HCT116 (cell line): ENCODE data around the gene TOMM40L. TPM values are rescaled to one million over a fixed set of nuclear protein-coding genes. Genes with fewer than 3 reads are reported as not detected.

Experiments
- ATAC-seq: fragments of 200-7000 bp; cut with Tn5 transposase; 2 replicates; pipeline ENCODE4 v1.9.1; 2020; ENCODE audit warnings: mild to moderate bottlenecking, moderate library complexity
- BruUV-seq: library from RNA; stranded (reverse); fragments of 400-500 nt; replicated peaks from 2 replicates; lab custom pipeline; 2021; lab: Mats Ljungman, UMichigan
- CTCF ChIA-PET: fragments of 300-600 bp; sonication (Branson Sonifier 250); formaldehyde crosslinking; loops from one replicate; lab custom pipeline; 2021; ENCODE audit warnings: antibody characterized with exemption; lab: Charles Lee
- POLR2A ChIA-PET: fragments of 300-600, 350-600 bp; sonication (Branson Sonifier 250); formaldehyde crosslinking; loops from one replicate; lab custom pipeline; 2021; ENCODE audit warnings: antibody characterized with exemption; lab: Charles Lee
- RAD21 ChIA-PET, 2 experiments: fragments of 300-600 bp; sonication (Branson Sonifier 250); formaldehyde crosslinking; loops; one replicate each; lab custom pipeline; 2023; ENCODE audit warnings: low total read pairs in 2 of 2; ENCODE audit not compliant: uncharacterized antibody in 2 of 2, unreplicated experiment in 2 of 2, low non-redundant PET in 1 of 2; lab: Charles Lee
- DNase-seq: peaks from one replicate; pipeline ENCODE4 v3.0.0-alpha.2; 2010; ENCODE audit warnings: low read depth, low spot score
- H2AFZ ChIP-seq: fragments of 200-600 bp; shearing (Covaris generic), sonication (generic); 2 replicates; pipeline ENCODE4 v1.6.1; 2017; ENCODE audit warnings: low read depth, mixed run types, mixed read lengths, antibody characterized with exemption, low read length; ENCODE audit not compliant: poor library complexity, severe bottlenecking
- H3K27ac ChIP-seq: 2 replicates; pipeline ENCODE4 v1.5.1; 2012; ENCODE audit warnings: low read depth, low read length
- H3K27me3 ChIP-seq: fragments of 200-600 bp; sonication (generic); 2 replicates; pipeline ENCODE4 v1.6.1; 2016; ENCODE audit warnings: mixed run types, low read length, mixed read lengths; ENCODE audit not compliant: insufficient read depth
- H3K36me3 ChIP-seq, 2 experiments: fragments of 200-500 bp in 1 of 2; fragments of 200-600 bp in 1 of 2; sonication (Bioruptor generic) in 1 of 2; sonication (generic) in 1 of 2; 2 replicates each; pipeline versions ENCODE4 v1.5.1 to v1.6.1; 2014 to 2016; ENCODE audit warnings: low read length in 2 of 2, inconsistent platforms in 1 of 2, mixed read lengths in 1 of 2, mixed run types in 1 of 2; ENCODE audit not compliant: insufficient read depth in 2 of 2, control insufficient read depth in 1 of 2
- H3K4me1 ChIP-seq, 2 experiments: fragments of 200-600 bp in 1 of 2; sonication (generic) in 1 of 2; 2 replicates each; pipeline versions ENCODE4 v1.5.1 to v1.6.1; 2012 to 2017; ENCODE audit warnings: low read length in 2 of 2, inconsistent platforms in 1 of 2, mild to moderate bottlenecking in 1 of 2, mixed read lengths in 1 of 2, mixed run types in 1 of 2, moderate library complexity in 1 of 2; ENCODE audit not compliant: insufficient read depth in 2 of 2, control insufficient read depth in 1 of 2
- H3K4me2 ChIP-seq: fragments of 200-600 bp; sonication (generic); 2 replicates; pipeline ENCODE4 v1.6.1; 2017; ENCODE audit warnings: mixed run types, low read length, mixed read lengths
- H3K4me3 ChIP-seq, 2 experiments: fragments of 200-600 bp in 1 of 2; sonication (generic) in 1 of 2; replicated peaks in 1 of 2; 2 replicates each; pipeline ENCODE4 v1.5.1; 2011 to 2016; ENCODE audit warnings: low read length in 2 of 2, control low read depth in 1 of 2, low read depth in 1 of 2, mild to moderate bottlenecking in 1 of 2, mixed read lengths in 1 of 2, mixed run types in 1 of 2
- H3K79me2 ChIP-seq: fragments of 200-600 bp; sonication (generic); 2 replicates; pipeline ENCODE4 v1.6.1; 2017; ENCODE audit warnings: mild to moderate bottlenecking, mixed run types, low read length, moderate library complexity, mixed read lengths; ENCODE audit not compliant: insufficient read depth
- H3K9ac ChIP-seq: fragments of 200-600 bp; sonication (generic); 2 replicates; pipeline ENCODE4 v1.6.1; 2016; ENCODE audit warnings: low read length, mixed read lengths
- H3K9me2 ChIP-seq: fragments of 200-600 bp; sonication (generic), shearing (Covaris generic); 2 replicates; pipeline ENCODE4 v1.6.1; 2017; ENCODE audit warnings: mixed run types, mild to moderate bottlenecking, moderate library complexity; ENCODE audit not compliant: insufficient read depth
- H3K9me3 ChIP-seq, 2 experiments: fragments of 200-500 bp in 1 of 2; fragments of 200-600 bp in 1 of 2; sonication (Bioruptor generic) in 1 of 2; sonication (generic) in 1 of 2; 2 replicates each; pipeline ENCODE4 v1.6.1; 2014 to 2017; ENCODE audit warnings: low read length in 2 of 2, mixed read lengths in 2 of 2, inconsistent platforms in 1 of 2, low read depth in 1 of 2, mild to moderate bottlenecking in 1 of 2, mixed run types in 1 of 2, moderate library complexity in 1 of 2; ENCODE audit not compliant: control insufficient read depth in 1 of 2, insufficient read depth in 1 of 2
- H4K20me1 ChIP-seq: fragments of 200-600 bp; sonication (generic), shearing (Covaris generic); 2 replicates; pipeline ENCODE4 v1.6.1; 2017; ENCODE audit warnings: mixed run types, mild to moderate bottlenecking, moderate library complexity; ENCODE audit not compliant: insufficient read depth
- CEBPB ChIP-seq: IDR thresholded peaks from 2 replicates; pipeline ENCODE4 v1.6.1; 2012; ENCODE audit warnings: low read depth
- EGR1 ChIP-seq: IDR thresholded peaks from 2 replicates; pipeline ENCODE4 v1.6.1; 2012; ENCODE audit warnings: low read depth
- ELF1 ChIP-seq: IDR thresholded peaks from 2 replicates; pipeline ENCODE4 v1.6.1; 2012; ENCODE audit warnings: low read depth, borderline replicate concordance
- EZH2 ChIP-seq: fragments of 200-600 bp; sonication (generic); IDR thresholded peaks from 2 replicates; pipeline ENCODE4 v1.6.1; 2017; ENCODE audit warnings: antibody characterized with exemption, mixed run types
- FOSL1 ChIP-seq: IDR thresholded peaks from 2 replicates; pipeline ENCODE4 v1.6.1; 2012; ENCODE audit warnings: low read depth
- JUND ChIP-seq: IDR thresholded peaks from 2 replicates; pipeline ENCODE4 v1.6.1; 2012
- POLR2A ChIP-seq: IDR thresholded peaks from 2 replicates; pipeline ENCODE4 v1.7.0; 2011; ENCODE audit warnings: borderline replicate concordance; ENCODE audit not compliant: insufficient read depth, insufficient read length; ENCODE audit errors: extremely low read depth
- POLR2AphosphoS5 ChIP-seq: IDR thresholded peaks from 2 replicates; pipeline ENCODE4 v1.6.1; 2011; ENCODE audit warnings: mild to moderate bottlenecking, low read depth, low read length, moderate library complexity
- RAD21 ChIP-seq: IDR thresholded peaks from 2 replicates; pipeline ENCODE4 v1.6.1; 2012; ENCODE audit warnings: low read depth, mild to moderate bottlenecking
- SIN3A ChIP-seq: IDR thresholded peaks from 2 replicates; pipeline ENCODE4 v1.6.1; 2012; ENCODE audit warnings: low read depth
- YY1 ChIP-seq: IDR thresholded peaks from 2 replicates; pipeline ENCODE4 v1.6.1; 2011; ENCODE audit warnings: low read length, low read depth, moderate library complexity, mild to moderate bottlenecking; ENCODE audit not compliant: insufficient replicate concordance; ENCODE audit errors: extremely low read depth
- ZNF274 ChIP-seq: fragments of 200-500 bp; sonication (Bioruptor generic); IDR thresholded peaks from 2 replicates; pipeline ENCODE4 v1.6.1; 2014; ENCODE audit warnings: mild to moderate bottlenecking, low read depth, low read length, inconsistent platforms
- intact Hi-C: fragments of 100-400 bp; cut with micrococcal nuclease; formaldehyde crosslinking; loops from 2 replicates; pipeline ENCODE4 v1.10.0; 2022
- total RNA-seq: library from RNA; stranded (reverse); gene quantifications from one replicate; pipeline ENCODE4 v1.2.1, GENCODE V29; 2021; ENCODE audit not compliant: unreplicated experiment
- TF ChIP-seq, protein P1 (sequence below): IDR thresholded peaks from 2 replicates; pipeline ENCODE4 v1.6.1; 2011; ENCODE audit warnings: mild to moderate bottlenecking, low read length, moderate library complexity; ENCODE audit not compliant: insufficient replicate concordance; ENCODE audit errors: extremely low read depth
- TF ChIP-seq, protein P2 (sequence below): IDR thresholded peaks from 2 replicates; pipeline ENCODE4 v1.6.1; 2012
- TF ChIP-seq, protein P3 (sequence below), 3 experiments: fragments of 200-600 bp in 1 of 3; sonication (generic) in 1 of 3; IDR thresholded peaks in 2 of 3; conservative IDR thresholded peaks in 1 of 3; 2 replicates each; pipeline ENCODE4 v1.5.1; 2012 to 2017; ENCODE audit warnings: low read depth in 2 of 3, low read length in 2 of 3, antibody characterized with exemption in 1 of 3, borderline replicate concordance in 1 of 3, control low read depth in 1 of 3, mild to moderate bottlenecking in 1 of 3, mixed read lengths in 1 of 3, mixed run types in 1 of 3, moderate library complexity in 1 of 3; ENCODE audit not compliant: insufficient read depth in 1 of 3
- TF ChIP-seq, protein P4 (sequence below): IDR thresholded peaks from 2 replicates; pipeline ENCODE4 v1.6.1; 2012; ENCODE audit warnings: low read depth

The TOMM40L gene
- total RNA-seq, 1 experiment from 2014 or later: 9.8 TPM

GRCh38 chr1:161223805-161224694 lies 1.8 kb upstream of the TOMM40L start:
- Histone ChIP-seq H3K27me3 (no peaks in the 10 kb centered on the region), H3K27ac (no peak overlapping the region), H4K20me1 (no peaks in the 10 kb centered on the region), H3K9me2 (0 out of 2 replicates have a peak, but pooled peaks cover 3% of the 10 kb centered on the region), H3K4me1 (peaks cover 14 to 24% of the 10 kb centered on the region in 2 experiments; a peak in 3 of 4 replicates), H3K79me2 (no peaks in the 10 kb centered on the region), H3K9ac (no peak overlapping the region), H3K4me2 (no peak overlapping the region), H3K4me3 (no peak overlapping the region), H3K36me3 (peaks cover 4 to 11% of the 10 kb centered on the region in 2 experiments), H3K9me3 (no peaks in the 10 kb centered on the region), H2AFZ (no peak overlapping the region)
- no peak for DNase-seq
- intact Hi-C loops: no loop called here
- POLR2A ChIA-PET: no interaction called here
- TF ChIP-seq ELF1 (no peak), EZH2 (no peak), RAD21 (no peak), CEBPB (no peak), POLR2AphosphoS5 (no peak), POLR2A (no peak), SIN3A (no peak), EGR1 (no peak), FOSL1 (no peak), JUND (no peak), ZNF274 (no peak), YY1 (no peak)
- TF ChIP-seq, protein P1, sequence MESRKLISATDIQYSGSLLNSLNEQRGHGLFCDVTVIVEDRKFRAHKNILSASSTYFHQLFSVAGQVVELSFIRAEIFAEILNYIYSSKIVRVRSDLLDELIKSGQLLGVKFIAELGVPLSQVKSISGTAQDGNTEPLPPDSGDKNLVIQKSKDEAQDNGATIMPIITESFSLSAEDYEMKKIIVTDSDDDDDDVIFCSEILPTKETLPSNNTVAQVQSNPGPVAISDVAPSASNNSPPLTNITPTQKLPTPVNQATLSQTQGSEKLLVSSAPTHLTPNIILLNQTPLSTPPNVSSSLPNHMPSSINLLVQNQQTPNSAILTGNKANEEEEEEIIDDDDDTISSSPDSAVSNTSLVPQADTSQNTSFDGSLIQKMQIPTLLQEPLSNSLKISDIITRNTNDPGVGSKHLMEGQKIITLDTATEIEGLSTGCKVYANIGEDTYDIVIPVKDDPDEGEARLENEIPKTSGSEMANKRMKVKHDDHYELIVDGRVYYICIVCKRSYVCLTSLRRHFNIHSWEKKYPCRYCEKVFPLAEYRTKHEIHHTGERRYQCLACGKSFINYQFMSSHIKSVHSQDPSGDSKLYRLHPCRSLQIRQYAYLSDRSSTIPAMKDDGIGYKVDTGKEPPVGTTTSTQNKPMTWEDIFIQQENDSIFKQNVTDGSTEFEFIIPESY: no peak
- TF ChIP-seq, protein P2, sequence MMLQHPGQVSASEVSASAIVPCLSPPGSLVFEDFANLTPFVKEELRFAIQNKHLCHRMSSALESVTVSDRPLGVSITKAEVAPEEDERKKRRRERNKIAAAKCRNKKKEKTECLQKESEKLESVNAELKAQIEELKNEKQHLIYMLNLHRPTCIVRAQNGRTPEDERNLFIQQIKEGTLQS: no peak
- TF ChIP-seq, protein P3, sequence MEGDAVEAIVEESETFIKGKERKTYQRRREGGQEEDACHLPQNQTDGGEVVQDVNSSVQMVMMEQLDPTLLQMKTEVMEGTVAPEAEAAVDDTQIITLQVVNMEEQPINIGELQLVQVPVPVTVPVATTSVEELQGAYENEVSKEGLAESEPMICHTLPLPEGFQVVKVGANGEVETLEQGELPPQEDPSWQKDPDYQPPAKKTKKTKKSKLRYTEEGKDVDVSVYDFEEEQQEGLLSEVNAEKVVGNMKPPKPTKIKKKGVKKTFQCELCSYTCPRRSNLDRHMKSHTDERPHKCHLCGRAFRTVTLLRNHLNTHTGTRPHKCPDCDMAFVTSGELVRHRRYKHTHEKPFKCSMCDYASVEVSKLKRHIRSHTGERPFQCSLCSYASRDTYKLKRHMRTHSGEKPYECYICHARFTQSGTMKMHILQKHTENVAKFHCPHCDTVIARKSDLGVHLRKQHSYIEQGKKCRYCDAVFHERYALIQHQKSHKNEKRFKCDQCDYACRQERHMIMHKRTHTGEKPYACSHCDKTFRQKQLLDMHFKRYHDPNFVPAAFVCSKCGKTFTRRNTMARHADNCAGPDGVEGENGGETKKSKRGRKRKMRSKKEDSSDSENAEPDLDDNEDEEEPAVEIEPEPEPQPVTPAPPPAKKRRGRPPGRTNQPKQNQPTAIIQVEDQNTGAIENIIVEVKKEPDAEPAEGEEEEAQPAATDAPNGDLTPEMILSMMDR (IDR thresholded peaks at IDR 0.05 in 2 of 3, conservative IDR thresholded peaks at IDR 0.05 in 1 of 3; ENCODE audit: borderline replicate concordance in 1 of 3, insufficient read depth in 1 of 3, low read depth in 2 of 3, low read length in 2 of 3): no peak
- TF ChIP-seq, protein P4, sequence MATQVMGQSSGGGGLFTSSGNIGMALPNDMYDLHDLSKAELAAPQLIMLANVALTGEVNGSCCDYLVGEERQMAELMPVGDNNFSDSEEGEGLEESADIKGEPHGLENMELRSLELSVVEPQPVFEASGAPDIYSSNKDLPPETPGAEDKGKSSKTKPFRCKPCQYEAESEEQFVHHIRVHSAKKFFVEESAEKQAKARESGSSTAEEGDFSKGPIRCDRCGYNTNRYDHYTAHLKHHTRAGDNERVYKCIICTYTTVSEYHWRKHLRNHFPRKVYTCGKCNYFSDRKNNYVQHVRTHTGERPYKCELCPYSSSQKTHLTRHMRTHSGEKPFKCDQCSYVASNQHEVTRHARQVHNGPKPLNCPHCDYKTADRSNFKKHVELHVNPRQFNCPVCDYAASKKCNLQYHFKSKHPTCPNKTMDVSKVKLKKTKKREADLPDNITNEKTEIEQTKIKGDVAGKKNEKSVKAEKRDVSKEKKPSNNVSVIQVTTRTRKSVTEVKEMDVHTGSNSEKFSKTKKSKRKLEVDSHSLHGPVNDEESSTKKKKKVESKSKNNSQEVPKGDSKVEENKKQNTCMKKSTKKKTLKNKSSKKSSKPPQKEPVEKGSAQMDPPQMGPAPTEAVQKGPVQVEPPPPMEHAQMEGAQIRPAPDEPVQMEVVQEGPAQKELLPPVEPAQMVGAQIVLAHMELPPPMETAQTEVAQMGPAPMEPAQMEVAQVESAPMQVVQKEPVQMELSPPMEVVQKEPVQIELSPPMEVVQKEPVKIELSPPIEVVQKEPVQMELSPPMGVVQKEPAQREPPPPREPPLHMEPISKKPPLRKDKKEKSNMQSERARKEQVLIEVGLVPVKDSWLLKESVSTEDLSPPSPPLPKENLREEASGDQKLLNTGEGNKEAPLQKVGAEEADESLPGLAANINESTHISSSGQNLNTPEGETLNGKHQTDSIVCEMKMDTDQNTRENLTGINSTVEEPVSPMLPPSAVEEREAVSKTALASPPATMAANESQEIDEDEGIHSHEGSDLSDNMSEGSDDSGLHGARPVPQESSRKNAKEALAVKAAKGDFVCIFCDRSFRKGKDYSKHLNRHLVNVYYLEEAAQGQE: no peak
- no peak for ATAC-seq
- CTCF ChIA-PET: interaction anchor here (1.3 kb wide), 1 partner anchor 22 kb away, joined by 4 read pairs; the partner anchor contains the start of gene NDUFS2
- RAD21 ChIA-PET: no interaction called here
- BruUV-seq: no TSS peak
